BLaER1 (cell line): Measurements from ENCODE around the gene ATG9B.

Source experiments
- H3K27ac ChIP-seq: shearing (Covaris generic); formaldehyde crosslinking; 2 replicates; pipeline ENCODE4 v1.8.1; 2022
- H3K27me3 ChIP-seq: shearing (Covaris generic); formaldehyde crosslinking; 2 replicates; pipeline ENCODE4 v1.8.1; 2022
- H3K36me3 ChIP-seq: shearing (Covaris generic); formaldehyde crosslinking; 2 replicates; pipeline ENCODE4 v1.8.1; 2022
- H3K4me1 ChIP-seq: shearing (Covaris generic); formaldehyde crosslinking; 2 replicates; pipeline ENCODE4 v1.8.1; 2022
- H3K4me2 ChIP-seq: shearing (Covaris generic); formaldehyde crosslinking; 2 replicates; pipeline ENCODE4 v1.8.1; 2022
- H3K4me3 ChIP-seq: shearing (Covaris generic); formaldehyde crosslinking; 2 replicates; pipeline ENCODE4 v1.8.1; 2022
- H3K9ac ChIP-seq: shearing (Covaris generic); formaldehyde crosslinking; 2 replicates; pipeline ENCODE4 v1.8.1; 2022
- H3K9me3 ChIP-seq: shearing (Covaris generic); formaldehyde crosslinking; 2 replicates; pipeline ENCODE4 v1.8.1; 2022
- H4K20me1 ChIP-seq: shearing (Covaris generic); formaldehyde crosslinking; 2 replicates; pipeline ENCODE4 v1.8.1; 2022
- Cebpa-rat ChIP-seq: shearing (Covaris generic); IDR thresholded peaks from 2 replicates; pipeline ENCODE4 v1.8.1; 2022

Gene ATG9B

GRCh38 chr7:151006590-151007300, 17.5 kb downstream of the ATG9B start:
- peak overlapping the region; percentile 99 for H3K4me2 ChIP-seq

GRCh38 chr7:151005566-151005965, 18.7 kb downstream of the ATG9B start:
- Histone ChIP-seq H3K27me3 (no peaks in the 10 kb centered on the region), H3K27ac (peak overlapping the region; percentile 46; the same call in 1 of the 2 replicates), H3K36me3 (peaks cover 16% of the 10 kb centered on the region), H3K4me3 (no peak overlapping the region), H3K9me3 (no peaks in the 10 kb centered on the region), H3K4me2 (peak overlapping the region; percentile 99), H3K4me1 (peaks cover 68% of the 10 kb centered on the region), H3K9ac (no peak overlapping the region; the same call in 1 of the 2 replicates), H4K20me1 (no peaks in the 10 kb centered on the region)
- no peak for TF ChIP-seq Cebpa-rat

More at GRCh38 chr7:151006590-151007300, 17.5 kb downstream of the ATG9B start:
- Histone ChIP-seq H3K4me3 (peak overlapping the region; percentile 58), H3K9ac (peak overlapping the region; percentile 77), H3K27ac (peak overlapping the region; percentile 90), H3K36me3 (peaks cover 4% of the 10 kb centered on the region; the same call in 1 of the 2 replicates), H3K4me1 (peaks cover 71% of the 10 kb centered on the region), H4K20me1 (no peaks in the 10 kb centered on the region), H3K9me3 (no peaks in the 10 kb centered on the region), H3K27me3 (no peaks in the 10 kb centered on the region)
- TF ChIP-seq Cebpa-rat: no peak

GRCh38 chr7:151003572-151003971, 20.7 kb downstream of the ATG9B start:
- Histone ChIP-seq H3K4me3 (no peak overlapping the region), H3K4me1 (peaks cover 50% of the 10 kb centered on the region), H4K20me1 (no peaks in the 10 kb centered on the region), H3K9ac (no peak overlapping the region), H3K4me2 (no peak overlapping the region), H3K27me3 (no peaks in the 10 kb centered on the region), H3K36me3 (peaks cover 24% of the 10 kb centered on the region), H3K9me3 (no peaks in the 10 kb centered on the region), H3K27ac (no peak overlapping the region)
- TF ChIP-seq Cebpa-rat: no peak

GRCh38 chr7:151001546-151001945, 22.7 kb downstream of the ATG9B start:
- no peak overlapping the region for H3K9ac ChIP-seq
- H4K20me1 ChIP-seq: no peaks in the 10 kb centered on the region
- H3K4me2 ChIP-seq: no peak overlapping the region
- no peak overlapping the region for H3K4me3 ChIP-seq
- peak overlapping the region; percentile 7; the same call in 1 of the 2 replicates for H3K27ac ChIP-seq
- H3K27me3 ChIP-seq: no peaks in the 10 kb centered on the region
- no peak for TF ChIP-seq Cebpa-rat
- H3K4me1 ChIP-seq: peaks cover 50% of the 10 kb centered on the region
- peaks cover 27% of the 10 kb centered on the region for H3K36me3 ChIP-seq
- H3K9me3 ChIP-seq: no peaks in the 10 kb centered on the region

- 0 out of 2 replicates have a peak overlapping the region, but pooled peaks have one; percentile 14 for H3K4me2 ChIP-seq
- H3K36me3 ChIP-seq: peaks cover 27% of the 10 kb centered on the region
- H3K27me3 ChIP-seq: no peaks in the 10 kb centered on the region
- H3K4me1 ChIP-seq: peaks cover 44% of the 10 kb centered on the region
- H4K20me1 ChIP-seq: no peaks in the 10 kb centered on the region
- H3K9ac ChIP-seq: no peak overlapping the region
- no peak overlapping the region for H3K4me3 ChIP-seq
- no peak for TF ChIP-seq Cebpa-rat
- no peaks in the 10 kb centered on the region for H3K9me3 ChIP-seq
- H3K27ac ChIP-seq: peak overlapping the region; percentile 7; the same call in 1 of the 2 replicates
Observed at GRCh38 chr7:151000897-151001495, 23.3 kb downstream of the ATG9B start.

GRCh38 chr7:150999497-151000230, 24.6 kb downstream of the ATG9B start:
- no peak overlapping the region for H3K4me3 ChIP-seq
- no peaks in the 10 kb centered on the region for H4K20me1 ChIP-seq
- H3K9me3 ChIP-seq: no peaks in the 10 kb centered on the region
- H3K4me1 ChIP-seq: peaks cover 38% of the 10 kb centered on the region
- no peaks in the 10 kb centered on the region for H3K27me3 ChIP-seq
- no peak for TF ChIP-seq Cebpa-rat
- H3K27ac ChIP-seq: no peak overlapping the region
- H3K9ac ChIP-seq: no peak overlapping the region
- peaks cover 27% of the 10 kb centered on the region for H3K36me3 ChIP-seq
- no peak overlapping the region for H3K4me2 ChIP-seq

GRCh38 chr7:150999001-150999400, 25.3 kb downstream of the ATG9B start:
- Histone ChIP-seq H3K9ac (no peak overlapping the region), H4K20me1 (no peaks in the 10 kb centered on the region), H3K9me3 (no peaks in the 10 kb centered on the region), H3K36me3 (peaks cover 27% of the 10 kb centered on the region), H3K4me2 (no peak overlapping the region), H3K4me3 (no peak overlapping the region), H3K27me3 (no peaks in the 10 kb centered on the region), H3K4me1 (peaks cover 42% of the 10 kb centered on the region), H3K27ac (no peak overlapping the region)
- no peak for TF ChIP-seq Cebpa-rat

GRCh38 chr7:150998341-150998740, 26.0 kb downstream of the ATG9B start:
- Histone ChIP-seq H3K4me1 (peaks cover 48% of the 10 kb centered on the region), H3K9ac (no peak overlapping the region), H3K27me3 (no peaks in the 10 kb centered on the region), H3K27ac (no peak overlapping the region), H4K20me1 (no peaks in the 10 kb centered on the region), H3K4me3 (no peak overlapping the region), H3K9me3 (no peaks in the 10 kb centered on the region), H3K36me3 (peaks cover 27% of the 10 kb centered on the region), H3K4me2 (no peak overlapping the region)
- TF ChIP-seq Cebpa-rat: no peak

- H3K9ac ChIP-seq: 0 out of 2 replicates have a peak overlapping the region, but pooled peaks have one; percentile 75
- TF ChIP-seq Cebpa-rat: no peak
Observed at GRCh38 chr7:150997817-150998216, 26.5 kb downstream of the ATG9B start.

More at GRCh38 chr7:150997817-150998216, 26.5 kb downstream of the ATG9B start:
- Histone ChIP-seq H3K27me3 (no peaks in the 10 kb centered on the region), H3K4me1 (peaks cover 53% of the 10 kb centered on the region), H3K4me2 (peak overlapping the region; percentile 88), H3K36me3 (peaks cover 27% of the 10 kb centered on the region), H3K9me3 (no peaks in the 10 kb centered on the region), H4K20me1 (no peaks in the 10 kb centered on the region), H3K4me3 (no peak overlapping the region), H3K27ac (no peak overlapping the region)
